Forelimb muscle (tissue), 1 donor: ENCODE measurements around the gene FAM210A. TPM values are rescaled to one million over a fixed set of nuclear protein-coding genes. Genes with fewer than 3 reads are reported as not detected.
"Not testable (repeated sequence)": the region's sequence is repeated elsewhere in the genome, so short reads cannot be mapped to it uniquely, and the experiment has no call there.

Source experiments
- DNase-seq: peaks from one replicate; pipeline ENCODE4 v3.0.0-alpha.2; 2013; ENCODE audit warnings: low read depth
- polyA plus RNA-seq: library from polyadenylated mRNA; unstranded; fragments of 120-200 nt; gene quantifications from one replicate; pipeline ENCODE4 v1.2.1, GENCODE V29; 2013; ENCODE audit not compliant: insufficient read length

FAM210A gene, protein sequence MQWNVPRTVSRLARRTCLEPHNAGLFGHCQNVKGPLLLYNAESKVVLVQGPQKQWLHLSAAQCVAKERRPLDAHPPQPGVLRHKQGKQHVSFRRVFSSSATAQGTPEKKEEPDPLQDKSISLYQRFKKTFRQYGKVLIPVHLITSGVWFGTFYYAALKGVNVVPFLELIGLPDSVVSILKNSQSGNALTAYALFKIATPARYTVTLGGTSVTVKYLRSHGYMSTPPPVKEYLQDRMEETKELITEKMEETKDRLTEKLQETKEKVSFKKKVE
- 22.4 TPM for polyA plus RNA-seq

DNA sequence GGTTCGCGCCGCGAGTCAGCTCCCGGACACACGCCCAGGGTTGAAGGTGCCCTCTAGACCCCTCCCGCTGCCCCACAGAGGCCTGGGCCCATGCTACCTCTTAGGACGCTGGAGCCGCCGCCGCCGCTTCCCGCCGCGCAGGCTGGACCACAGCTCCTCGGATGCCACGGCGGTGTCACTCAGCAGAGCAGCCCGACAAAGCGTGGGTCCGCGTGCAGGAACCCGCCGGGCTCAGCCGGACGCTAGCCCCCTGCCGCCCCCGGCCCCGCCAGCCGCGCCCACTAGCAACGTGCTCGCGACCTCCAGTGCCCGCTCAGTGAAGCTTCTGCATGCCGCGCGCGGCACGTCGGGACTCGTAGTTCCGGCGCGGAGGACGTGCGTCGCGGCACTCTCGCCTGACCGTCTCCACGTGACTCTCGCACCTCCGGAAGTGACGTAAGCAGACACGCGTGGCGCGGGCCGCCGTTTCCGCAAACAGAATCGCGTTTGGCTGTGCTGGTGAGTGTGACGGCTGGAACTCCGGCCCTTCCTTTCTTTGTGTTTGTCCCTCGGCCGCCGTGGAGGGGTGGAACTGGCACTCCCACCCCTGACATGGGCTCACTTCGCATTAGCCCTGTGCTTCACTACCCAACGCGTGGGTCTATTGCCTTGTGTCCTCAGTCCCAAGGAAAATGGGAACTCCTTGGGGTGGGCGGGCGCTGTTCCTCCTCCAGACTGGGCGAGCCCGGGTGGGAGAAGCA is at the start of gene FAM210A, which contains the start of gene RNMT:
FAM210A (minus strand) TSS at position 327 of the 740 bp plus-strand sequence. CDS start 44,481 bp downstream, outside the sequence.
RNMT (plus strand) TSS at position 442 of the 740 bp plus-strand sequence. CDS start 4,845 bp downstream, outside the sequence.
- DNase-seq: peak; percentile 94

DNA sequence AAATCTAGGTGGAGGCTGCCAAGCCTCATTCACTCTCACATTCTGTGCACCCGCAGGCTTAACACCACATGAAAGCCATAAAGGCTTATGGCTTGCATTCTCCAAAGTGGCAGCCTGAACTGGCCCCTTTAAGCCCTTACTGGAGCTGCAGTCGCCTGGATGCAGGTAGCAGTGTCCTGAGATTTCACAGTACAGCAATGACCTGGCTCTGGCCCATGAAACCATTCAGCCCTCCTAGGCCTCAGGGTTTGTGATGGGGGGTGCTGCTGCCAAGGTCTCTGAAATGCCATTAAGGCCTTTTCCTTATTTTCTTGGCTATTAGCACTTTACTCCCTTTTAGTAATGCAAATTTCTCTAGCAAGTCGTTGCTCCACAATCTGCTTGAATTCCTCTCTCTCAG is 48.7 kb upstream of the FAM210A start:
- no peak for DNase-seq

DNA sequence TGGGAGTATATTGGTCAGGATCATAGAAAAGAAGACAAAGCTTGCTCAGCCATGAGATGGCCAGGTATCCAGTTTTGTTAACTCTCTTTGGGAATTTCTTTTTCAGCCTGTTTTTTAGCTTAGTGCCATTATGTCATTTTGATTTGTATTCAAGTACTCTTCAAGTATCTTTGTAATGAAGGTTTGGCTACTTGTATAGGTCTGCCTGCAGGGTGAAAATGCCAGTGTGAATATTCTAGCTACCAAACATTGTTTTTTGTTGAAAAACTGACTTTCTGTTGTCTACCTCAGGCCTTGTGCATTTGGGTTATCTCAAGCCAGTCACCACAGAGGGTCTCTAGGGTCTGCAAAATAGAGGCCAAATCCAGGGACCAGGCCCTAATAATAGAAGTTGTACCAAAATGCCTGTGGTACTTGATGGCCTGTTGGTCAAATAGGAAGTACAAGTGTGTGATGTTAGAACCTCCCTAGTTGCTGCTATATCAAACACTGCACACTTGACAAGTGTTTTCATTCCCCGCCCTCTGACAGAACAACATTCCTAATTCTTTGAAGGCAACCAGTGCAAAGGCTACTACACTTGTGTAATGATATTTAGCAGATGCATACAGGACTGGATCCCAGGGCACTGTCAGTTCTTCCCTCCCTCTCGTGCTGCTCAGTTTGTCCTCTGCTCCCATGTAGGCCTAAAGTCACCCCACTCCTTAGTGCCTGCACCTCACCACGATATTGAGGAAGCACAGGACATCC is 36.5 kb upstream of the FAM210A start:
- no peak for DNase-seq

DNA sequence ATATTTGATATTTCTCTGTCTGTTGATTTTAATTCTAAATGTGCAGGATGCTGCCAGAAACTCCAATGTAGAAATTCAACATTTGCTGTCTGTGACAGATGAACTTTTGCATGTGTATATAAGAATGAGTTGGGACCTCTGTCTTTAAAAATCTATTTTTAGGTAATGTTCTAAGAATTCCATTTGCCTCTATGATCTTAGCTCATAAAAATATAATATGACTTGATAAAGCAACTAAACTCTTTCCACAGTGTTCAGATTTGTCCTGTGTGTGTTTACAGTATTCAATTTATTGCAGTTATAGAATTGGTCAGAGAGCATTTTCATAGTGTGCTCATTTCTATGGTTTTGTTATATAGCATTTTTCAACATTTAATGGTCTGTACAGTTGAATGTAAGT is 33.7 kb upstream of the FAM210A start:
- no peak for DNase-seq

DNA sequence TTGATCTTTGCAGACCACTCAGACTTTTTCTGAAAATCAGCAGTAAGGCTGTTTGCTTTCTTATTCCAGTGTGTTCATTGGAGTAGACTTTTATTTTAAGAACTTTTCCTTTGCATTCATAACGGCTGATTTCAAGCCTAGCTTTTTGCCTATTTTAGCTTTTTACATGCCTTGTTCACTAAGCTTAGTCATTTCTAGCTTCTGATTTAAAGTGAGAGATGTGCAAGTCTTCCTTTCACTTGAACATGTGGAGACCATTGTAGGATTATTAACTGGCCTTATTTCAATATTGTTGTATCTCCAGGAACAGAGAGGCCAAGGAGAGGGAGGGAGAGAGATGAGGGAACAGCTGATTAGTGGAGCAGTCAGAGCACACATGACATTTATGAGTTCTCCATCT is 32.3 kb upstream of the FAM210A start:
- DNase-seq: no peak

DNA sequence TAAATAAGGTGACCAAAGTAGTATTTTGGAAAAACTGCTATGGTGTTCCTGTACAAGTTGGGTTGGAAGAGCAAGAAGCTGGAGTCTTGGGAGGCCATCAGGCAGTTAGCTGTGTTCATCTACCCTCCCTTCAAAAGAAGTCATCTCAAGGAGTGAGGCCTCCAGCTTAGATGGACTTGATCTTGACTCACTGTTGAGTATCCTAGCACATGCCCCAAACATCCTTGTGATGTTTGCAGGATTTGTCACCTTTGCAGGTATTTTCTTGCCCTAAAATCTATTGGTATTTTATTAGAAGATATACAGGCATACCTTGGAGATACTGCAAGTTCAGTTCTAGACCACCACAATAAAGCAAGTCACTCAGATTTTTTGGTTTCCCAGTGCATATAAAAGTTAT is 30.3 kb upstream of the FAM210A start:
- DNase-seq: no peak

DNA sequence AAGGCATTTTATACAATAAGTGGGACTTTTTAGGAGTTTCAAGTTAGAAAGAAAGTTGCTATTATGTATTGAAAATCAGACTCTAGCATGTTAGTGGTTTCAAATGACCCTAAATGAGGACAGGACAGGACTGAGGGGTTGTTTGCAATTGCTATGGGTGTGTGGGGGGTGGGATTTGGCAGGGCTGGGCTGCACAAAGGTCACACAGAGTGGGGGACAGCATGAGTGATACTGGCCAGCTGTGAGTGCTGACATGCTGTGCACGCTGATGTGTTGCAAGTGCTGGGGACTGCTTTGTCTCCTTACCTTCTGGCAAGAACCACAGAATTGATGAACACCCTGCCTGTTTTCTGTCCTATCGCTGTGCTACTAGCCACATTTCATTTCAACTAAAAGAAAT is 29.9 kb upstream of the FAM210A start:
- no peak for DNase-seq

DNA sequence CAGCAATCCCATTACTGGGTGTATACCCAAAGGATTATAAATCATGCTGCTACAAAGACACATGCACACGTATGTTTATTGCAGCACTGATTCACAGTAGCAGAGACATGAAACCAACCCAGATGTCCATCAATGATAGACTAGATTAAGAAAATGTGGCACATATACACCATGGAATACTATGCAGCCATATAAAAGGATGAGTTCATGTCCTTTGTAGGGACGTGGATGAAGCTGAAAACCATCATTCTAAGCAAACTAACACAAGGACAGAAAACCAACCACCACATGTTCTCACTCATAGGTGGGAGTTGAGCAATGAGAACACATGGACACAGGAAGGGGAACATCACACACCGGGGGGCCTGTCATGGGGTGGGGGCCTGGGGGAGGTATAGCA is 25.2 kb upstream of the FAM210A start:
- not testable (repeated sequence) for DNase-seq

DNA sequence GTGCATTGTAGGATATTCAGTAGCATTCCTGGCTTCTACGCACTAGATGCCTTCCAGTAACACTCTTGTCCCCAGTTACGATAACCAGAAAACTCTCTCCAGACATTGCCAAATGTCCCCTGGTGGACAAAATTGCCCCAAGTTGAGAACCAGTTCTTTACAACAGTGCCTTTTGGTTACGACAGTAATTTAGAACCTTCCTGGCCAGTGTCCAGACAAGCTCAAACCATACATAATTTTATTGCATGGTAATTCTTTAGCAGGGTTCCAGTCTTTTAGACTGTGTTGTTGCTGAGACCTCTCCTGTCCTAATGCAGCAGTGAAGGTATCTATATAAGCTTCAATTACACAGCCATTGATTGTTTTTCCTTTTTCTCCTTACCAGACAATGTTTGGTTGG is 20.3 kb upstream of the FAM210A start:
- DNase-seq: no peak

DNA sequence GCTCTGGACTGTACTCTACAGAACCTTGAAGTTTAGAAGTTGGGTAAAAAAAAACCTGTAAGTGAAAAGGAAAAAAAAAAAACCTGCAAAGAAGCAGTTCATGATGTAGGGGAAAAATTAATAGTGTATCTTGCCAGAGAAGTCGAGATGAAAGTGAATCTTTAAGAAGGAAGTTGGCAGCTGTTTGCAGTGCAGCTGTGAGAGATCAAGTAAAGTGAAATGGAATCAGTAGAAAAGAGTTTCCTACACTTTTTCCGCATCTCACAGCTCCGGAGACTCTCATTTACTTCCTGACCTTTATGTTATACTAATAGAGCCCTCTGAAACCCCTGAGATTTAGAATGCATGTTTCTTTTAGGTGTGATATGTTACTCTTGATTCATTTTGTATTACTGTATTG is 19.3 kb upstream of the FAM210A start:
- peak; percentile 56 for DNase-seq

DNA sequence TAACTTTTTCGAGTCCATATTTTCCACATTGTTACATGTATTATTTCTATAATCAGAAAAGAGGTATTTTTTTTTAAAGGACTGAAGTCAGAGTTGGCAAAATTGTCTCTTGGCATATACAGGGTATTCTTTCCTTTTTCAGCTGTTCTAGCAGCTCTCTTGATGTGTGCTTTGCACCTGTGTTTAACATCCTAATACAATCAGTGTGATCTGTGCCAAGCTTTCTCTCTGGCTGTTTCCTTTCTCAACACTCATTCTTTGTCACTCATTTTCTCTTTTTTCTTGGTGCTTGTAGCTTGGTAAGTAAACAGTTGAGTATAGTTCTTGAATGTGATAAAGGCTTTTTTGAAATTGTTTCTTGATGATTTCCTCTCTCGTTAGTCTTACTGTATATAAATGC is 9.3 kb upstream of the FAM210A start:
- DNase-seq: no peak

DNA sequence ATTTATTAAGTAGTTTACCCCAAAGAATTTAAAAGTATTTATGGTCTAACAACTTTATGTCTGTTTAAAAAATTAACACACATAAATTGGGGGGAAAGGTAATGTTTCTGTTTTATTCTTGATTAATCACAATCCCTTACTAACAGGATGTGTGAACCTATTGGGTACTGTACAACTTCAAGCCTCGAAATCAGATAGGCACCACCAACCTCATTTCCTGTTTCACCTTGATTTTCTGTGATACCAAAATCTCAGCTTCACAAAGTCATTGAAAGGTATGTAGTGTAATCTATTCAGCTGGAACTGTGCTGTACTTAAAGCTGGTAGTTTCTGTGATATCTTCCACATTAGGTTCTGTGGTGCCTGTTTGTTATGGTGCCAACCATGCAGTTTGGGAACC is 4.1 kb upstream of the FAM210A start:
- no peak for DNase-seq

DNA sequence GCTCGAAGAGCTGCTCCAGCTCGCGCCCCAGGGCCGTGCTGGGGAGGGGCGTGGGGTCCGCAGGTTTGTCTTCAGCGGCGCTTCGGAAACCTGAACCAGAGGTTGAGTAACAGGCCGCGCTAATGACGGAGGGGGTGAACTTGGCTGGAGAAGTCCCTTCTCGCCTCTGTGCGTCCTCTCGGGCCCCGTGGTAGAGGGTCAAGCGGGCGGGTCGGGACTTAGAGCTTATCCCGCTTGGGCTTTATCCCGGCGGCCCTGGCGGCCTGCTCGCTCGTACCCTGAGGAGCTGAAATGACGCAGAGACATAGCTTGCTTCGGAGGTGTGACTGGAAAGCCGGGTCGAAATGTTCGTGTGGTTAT is 594 bp upstream of the FAM210A start:
- no peak for DNase-seq

DNA sequence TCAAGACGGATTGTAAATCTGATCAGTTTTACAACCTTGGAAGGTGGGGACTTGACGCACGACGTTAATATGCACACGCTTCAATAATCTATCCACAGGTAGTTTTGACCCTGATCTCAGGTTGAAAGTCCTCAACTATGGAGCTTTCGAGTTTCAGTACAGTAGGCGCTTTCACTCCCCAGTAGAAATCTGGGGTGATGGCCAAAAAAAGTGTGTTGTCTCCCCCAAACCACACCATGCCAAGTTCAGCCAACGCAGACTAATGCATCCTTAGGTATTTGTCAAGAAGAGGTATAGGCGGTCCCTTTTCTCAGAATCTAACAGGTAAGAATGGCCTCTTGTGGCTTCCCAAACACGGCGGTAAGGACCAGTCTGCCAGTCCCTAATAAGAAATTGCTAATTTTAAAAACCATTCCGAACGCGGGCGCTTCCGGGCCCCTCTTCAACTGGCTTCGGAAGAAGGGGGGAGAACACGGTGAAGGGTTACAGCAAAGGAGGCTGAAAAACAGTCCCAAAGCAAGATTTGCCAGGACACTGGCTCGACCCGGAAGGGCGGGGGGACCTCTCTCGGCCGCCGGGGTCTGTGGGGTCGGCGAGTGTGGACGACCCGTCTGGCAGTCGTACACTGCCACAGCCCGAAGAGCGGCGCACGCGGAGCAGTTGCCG is 659 bp downstream of the FAM210A start:
- no peak for DNase-seq

DNA sequence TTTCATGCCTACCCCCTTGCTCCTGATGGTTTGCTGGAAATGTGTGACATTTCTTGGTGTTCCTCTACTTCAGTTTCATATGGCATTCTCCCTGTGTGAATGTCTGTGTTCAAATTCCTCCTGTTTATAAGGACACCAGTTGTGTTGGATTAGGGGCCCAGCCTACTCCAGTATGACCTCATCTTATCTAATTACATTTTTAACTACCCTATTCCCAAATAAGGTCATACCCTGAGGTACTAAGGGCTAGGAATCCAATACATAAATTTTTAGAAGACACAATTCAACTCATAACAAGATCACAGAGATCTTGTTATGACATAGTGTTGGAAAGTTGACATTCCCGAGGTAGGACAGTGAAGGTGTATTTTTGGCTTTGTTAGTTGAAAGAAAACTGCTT is 5.5 kb downstream of the FAM210A start:
- no peak for DNase-seq

DNA sequence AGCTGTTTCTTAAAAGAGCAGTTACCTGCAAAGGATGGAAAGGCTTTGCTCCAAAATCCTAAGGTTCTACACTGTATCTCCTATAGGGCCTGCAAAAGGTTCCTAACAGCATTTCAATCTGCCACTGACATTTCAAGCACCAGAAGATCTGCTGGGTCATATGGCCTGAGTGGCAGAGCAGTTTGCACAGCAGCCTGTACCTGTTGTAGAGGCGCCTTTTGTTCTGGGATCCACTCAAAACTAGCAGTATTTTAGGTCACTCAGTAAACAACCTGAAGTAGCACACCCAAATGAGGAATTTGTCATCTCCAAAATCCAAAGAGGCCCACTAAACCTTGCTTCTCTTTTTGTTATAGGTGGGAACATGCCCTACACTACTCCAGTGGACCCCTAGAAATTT is 6.2 kb downstream of the FAM210A start:
- DNase-seq: no peak

DNA sequence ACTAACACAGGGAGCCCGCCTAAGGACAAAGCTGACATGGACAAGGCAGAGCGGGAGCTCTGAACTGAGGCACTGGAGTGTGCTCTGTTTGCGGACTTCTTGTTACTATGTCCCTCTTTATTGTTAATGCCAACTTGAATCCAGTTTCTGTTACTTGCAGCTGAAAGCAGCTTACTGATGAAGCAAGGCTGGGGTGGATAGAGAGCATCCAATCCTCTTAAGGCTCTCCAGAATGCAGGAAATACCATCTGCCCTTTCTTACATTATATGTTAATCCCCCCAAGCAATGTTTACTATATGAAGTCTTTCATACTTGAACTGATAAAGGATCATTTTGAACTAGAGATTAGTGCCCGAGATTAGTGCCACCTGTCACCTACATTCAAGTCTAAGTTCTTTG is 9.4 kb downstream of the FAM210A start:
- DNase-seq: no peak

DNA sequence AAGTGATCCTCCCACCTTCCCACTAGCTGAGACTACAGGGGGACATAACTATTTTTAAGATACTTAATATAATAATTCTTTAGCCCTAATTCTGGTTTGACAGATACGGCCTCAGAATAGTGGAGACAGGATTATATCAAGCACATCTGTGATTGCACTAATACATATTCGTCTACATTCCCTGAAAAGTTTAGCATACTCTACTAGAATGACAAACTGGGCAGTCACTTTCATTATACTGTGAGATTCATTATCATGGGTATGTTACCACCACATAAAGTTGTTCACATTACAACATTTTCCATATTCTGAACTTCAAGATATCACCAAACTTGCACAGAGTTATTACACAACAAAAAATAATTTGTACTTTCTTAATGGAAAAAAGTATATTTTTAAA is 11.0 kb downstream of the FAM210A start:
- DNase-seq: no peak

DNA sequence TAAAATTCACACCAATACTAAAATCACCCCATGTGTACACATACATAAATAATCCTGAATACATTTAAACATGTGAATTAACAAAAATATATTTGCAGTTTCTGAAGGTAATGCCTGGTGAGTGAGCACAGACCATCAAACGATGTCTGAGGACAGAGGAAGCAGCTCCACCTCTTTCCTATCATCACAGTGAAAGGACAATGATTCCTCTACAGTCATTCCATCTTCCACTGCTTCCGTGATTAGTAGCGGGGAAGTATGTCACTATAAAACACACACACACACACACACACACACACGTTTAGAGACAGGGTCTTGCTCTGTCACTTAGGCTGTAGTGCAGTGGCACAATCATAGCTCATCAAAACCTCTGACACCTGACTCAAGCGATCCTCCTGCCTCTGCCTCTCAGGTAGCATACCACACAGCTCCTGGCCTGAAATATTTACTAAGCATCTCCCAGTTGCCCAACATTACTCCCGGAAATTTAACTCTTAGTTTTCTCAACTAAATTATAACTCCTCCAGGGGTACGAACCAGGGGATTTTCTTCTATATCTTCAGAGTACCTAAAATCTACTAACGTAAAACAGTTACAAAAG is 12.8 kb downstream of the FAM210A start:
- no peak for DNase-seq

DNA sequence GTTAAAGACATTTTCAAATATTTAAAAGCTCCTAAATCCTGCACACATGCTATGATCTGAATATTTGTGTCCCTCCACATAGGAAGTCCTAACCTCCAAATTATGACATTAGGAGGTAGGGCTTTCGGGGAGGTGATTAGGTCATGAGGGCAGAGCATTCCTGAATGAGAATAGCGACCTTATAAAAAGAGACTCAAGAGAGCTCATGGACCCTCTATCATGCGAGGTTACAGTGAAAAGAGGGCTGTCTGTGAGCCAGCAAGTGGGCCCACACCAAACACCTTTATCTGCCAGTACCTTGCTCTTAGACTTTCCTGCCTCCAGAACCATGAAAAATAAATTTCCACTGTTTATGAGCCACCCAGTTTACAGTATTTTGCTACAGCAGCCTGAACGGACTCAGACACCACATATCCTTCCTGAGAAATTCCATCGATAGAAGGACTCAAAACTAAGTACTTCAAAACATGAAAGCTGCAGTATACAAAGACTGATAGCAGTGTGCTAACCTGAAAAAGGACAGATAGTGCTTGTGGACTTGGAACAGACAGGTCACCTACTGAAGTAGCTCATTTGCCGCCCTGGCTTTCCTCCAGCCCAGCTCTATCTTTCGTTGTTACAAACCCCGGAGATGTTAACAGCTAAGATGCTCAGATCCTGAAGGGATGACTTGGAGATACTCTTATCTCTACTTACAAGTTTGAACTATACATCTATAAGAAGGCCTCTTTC is 13.8 kb downstream of the FAM210A start:
- DNase-seq: no peak

DNA sequence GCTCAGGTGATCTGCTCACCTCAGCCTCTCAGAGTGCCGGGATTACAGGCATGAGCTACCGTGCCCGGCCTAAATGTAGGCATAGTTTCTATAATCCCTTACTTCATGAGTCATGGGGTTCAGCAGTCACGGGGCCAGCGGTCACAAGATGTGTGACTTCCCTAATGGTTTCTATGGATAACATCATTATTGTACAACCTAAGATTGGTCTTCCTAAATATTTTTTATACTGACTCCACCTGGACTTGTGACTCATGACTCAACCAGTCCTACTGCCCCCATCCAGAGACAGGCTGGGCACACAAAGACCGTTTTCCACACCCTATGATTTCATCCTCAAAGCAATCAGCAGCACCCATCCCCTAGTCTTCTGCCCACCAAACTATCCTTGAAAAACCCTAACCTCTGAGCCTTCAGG is 15.9 kb downstream of the FAM210A start:
- no peak for DNase-seq
